IMR-90 (cell line): ENCODE measurements around the gene SPRED2. TPM values are rescaled to one million over a fixed set of nuclear protein-coding genes. Genes with fewer than 3 reads are reported as not detected.
A peak's percentile ranks its signal among the peaks of the same experiment; 100 is the strongest.

ENCODE experiments used
- ATAC-seq: fragments of 200-7000 bp; cut with Tn5 transposase; 2 replicates; pipeline ENCODE4 v1.9.1; 2020; ENCODE audit warnings: low read depth, mild to moderate bottlenecking, moderate library complexity
- BruUV-seq: library from RNA; stranded (reverse); fragments of 400-500 nt; replicated peaks from 2 replicates; lab custom pipeline; 2021; lab: Mats Ljungman, UMichigan
- CTCF ChIA-PET: fragments of 300-600 bp; formaldehyde crosslinking; extraction: SDS; loops from one replicate; lab custom pipeline; 2021; ENCODE audit warnings: antibody characterized with exemption; lab: Yijun Ruan, JAX
- POLR2A ChIA-PET: fragments of 300-600 bp; sonication (Branson Sonifier 250); formaldehyde crosslinking; loops from one replicate; lab custom pipeline; 2022; ENCODE audit warnings: antibody characterized with exemption; ENCODE audit not compliant: unreplicated experiment; lab: Charles Lee
- DNase-seq: peaks from one replicate; pipeline ENCODE4 v3.0.0; 2013
- H2AFZ ChIP-seq: replicated peaks from 2 replicates; pipeline ENCODE3; 2013; ENCODE audit warnings: low read length, mild to moderate bottlenecking; ENCODE audit not compliant: poor library complexity
- H2AK5ac ChIP-seq: 2 replicates; pipeline ENCODE4 v1.6.1; 2013; ENCODE audit warnings: low read depth, low read length, inconsistent platforms
- H2AK9ac ChIP-seq: replicated peaks from 2 replicates; pipeline ENCODE3; 2013; ENCODE audit warnings: mild to moderate bottlenecking, low read depth, low read length, moderate library complexity; ENCODE audit not compliant: poor library complexity
- H2BK120ac ChIP-seq: 2 replicates; pipeline ENCODE4 v1.6.1; 2013; ENCODE audit warnings: low read depth, low read length, inconsistent platforms
- H2BK15ac ChIP-seq: 3 replicates; pipeline ENCODE4 v1.6.1; 2013; ENCODE audit warnings: low read depth, low read length, inconsistent platforms
- H2BK20ac ChIP-seq: 2 replicates; pipeline ENCODE4 v1.6.1; 2013; ENCODE audit warnings: low read depth, mild to moderate bottlenecking, inconsistent platforms, low read length, moderate library complexity
- H2BK5ac ChIP-seq: 2 replicates; pipeline ENCODE4 v1.6.1; 2013; ENCODE audit warnings: mild to moderate bottlenecking, low read depth, low read length, inconsistent platforms; ENCODE audit not compliant: poor library complexity, severe bottlenecking
- H3K14ac ChIP-seq: replicated peaks from 2 replicates; pipeline ENCODE4 v1.6.1; 2013; ENCODE audit warnings: low read depth, low read length, inconsistent platforms
- H3K18ac ChIP-seq: 2 replicates; pipeline ENCODE4 v1.6.1; 2013; ENCODE audit warnings: low read depth, low read length, control low read depth
- H3K23ac ChIP-seq: 2 replicates; pipeline ENCODE4 v1.6.1; 2013; ENCODE audit warnings: low read depth, low read length, inconsistent platforms
- H3K27ac ChIP-seq: 2 replicates; pipeline ENCODE4 v1.5.1; 2013; ENCODE audit warnings: mild to moderate bottlenecking, control low read depth, low read length; ENCODE audit not compliant: insufficient read depth
- H3K27me3 ChIP-seq: 2 replicates; pipeline ENCODE4 v1.6.1; 2013; ENCODE audit warnings: low read length; ENCODE audit not compliant: control insufficient read depth, insufficient read depth
- H3K36me3 ChIP-seq: 2 replicates; pipeline ENCODE4 v1.6.1; 2013; ENCODE audit warnings: low read length, mixed read lengths; ENCODE audit not compliant: control insufficient read depth, insufficient read depth
- H3K4ac ChIP-seq: 2 replicates; pipeline ENCODE4 v1.6.1; 2013; ENCODE audit warnings: low read depth, low read length, inconsistent platforms
- H3K4me1 ChIP-seq: 2 replicates; pipeline ENCODE4 v1.6.1; 2013; ENCODE audit warnings: low read length, mixed read lengths; ENCODE audit not compliant: control insufficient read depth, insufficient read depth
- H3K4me2 ChIP-seq: 2 replicates; pipeline ENCODE4 v1.6.1; 2013; ENCODE audit warnings: low read depth, mild to moderate bottlenecking, control low read depth, low read length, moderate library complexity
- H3K4me3 ChIP-seq: 2 replicates; pipeline ENCODE4 v1.5.1; 2013; ENCODE audit warnings: low read depth, mild to moderate bottlenecking, control low read depth, low read length, moderate library complexity; ENCODE audit not compliant: insufficient read depth
- H3K56ac ChIP-seq: 2 replicates; pipeline ENCODE4 v1.6.1; 2013; ENCODE audit warnings: low read length, inconsistent platforms; ENCODE audit not compliant: insufficient read depth; ENCODE audit errors: extremely low read depth
- H3K79me1 ChIP-seq, 2 experiments: 2 replicates each; pipeline ENCODE4 v1.6.1; 2013; ENCODE audit warnings: low read length in 2 of 2, inconsistent platforms in 1 of 2, low read depth in 1 of 2
- H3K9ac ChIP-seq: 2 replicates; pipeline ENCODE4 v1.6.1; 2013; ENCODE audit warnings: low read depth, low read length, control low read depth
- H3K9me1 ChIP-seq: 2 replicates; pipeline ENCODE4 v1.6.1; 2013; ENCODE audit warnings: low read length, inconsistent platforms; ENCODE audit not compliant: insufficient read depth
- H3K9me3 ChIP-seq: 2 replicates; pipeline ENCODE4 v1.6.1; 2013; ENCODE audit warnings: low read length; ENCODE audit not compliant: control insufficient read depth, insufficient read depth
- H4K20me1 ChIP-seq: 2 replicates; pipeline ENCODE4 v1.6.1; 2013; ENCODE audit warnings: low read length, inconsistent platforms; ENCODE audit not compliant: insufficient read depth
- H4K5ac ChIP-seq: 2 replicates; pipeline ENCODE4 v1.6.1; 2013; ENCODE audit warnings: mild to moderate bottlenecking, low read depth, low read length, control low read depth
- H4K8ac ChIP-seq, 2 experiments: 2 replicates each; pipeline ENCODE4 v1.6.1; 2013; ENCODE audit warnings: low read depth in 2 of 2, low read length in 2 of 2, control low read depth in 1 of 2, inconsistent platforms in 1 of 2
- H4K91ac ChIP-seq: 2 replicates; pipeline ENCODE4 v1.6.1; 2013; ENCODE audit warnings: low read depth, low read length, inconsistent platforms; ENCODE audit not compliant: insufficient read depth
- BHLHE40 ChIP-seq: fragments of 150-350 bp; IDR thresholded peaks from 2 replicates; pipeline ENCODE4 v1.6.1; 2016; ENCODE audit warnings: mild to moderate bottlenecking, low read depth, low read length
- CEBPB ChIP-seq: IDR thresholded peaks from 2 replicates; pipeline ENCODE4 v1.6.1; 2012; ENCODE audit warnings: low read depth, low read length, improper control_type of control experiment
- ELK1 ChIP-seq: fragments of 150-350 bp; IDR thresholded peaks from 2 replicates; pipeline ENCODE4 v1.6.1; 2016; ENCODE audit warnings: low read depth, mild to moderate bottlenecking, low read length, moderate library complexity, borderline replicate concordance
- MXI1 ChIP-seq: IDR thresholded peaks from 2 replicates; pipeline ENCODE4 v1.6.1; 2012; ENCODE audit warnings: low read depth, mild to moderate bottlenecking, low read length, moderate library complexity, borderline replicate concordance
- NFE2L2 ChIP-seq: fragments of 150-350 bp; IDR thresholded peaks from 2 replicates; pipeline ENCODE4 v1.6.1; 2016; ENCODE audit warnings: low read depth, mild to moderate bottlenecking, low read length
- POLR2A ChIP-seq: IDR thresholded peaks from 2 replicates; pipeline ENCODE4 v1.6.1; 2012; ENCODE audit warnings: mild to moderate bottlenecking, low read depth, low read length
- RAD21 ChIP-seq: IDR thresholded peaks from 2 replicates; pipeline ENCODE4 v1.6.1; 2012; ENCODE audit warnings: low read length, improper control_type of control experiment
- RCOR1 ChIP-seq: IDR thresholded peaks from 2 replicates; pipeline ENCODE4 v1.6.1; 2012; ENCODE audit warnings: mild to moderate bottlenecking, low read length, improper control_type of control experiment; ENCODE audit not compliant: insufficient replicate concordance
- SMC3 ChIP-seq: fragments of 150-350 bp; IDR thresholded peaks from 2 replicates; pipeline ENCODE4 v1.6.1; 2016; ENCODE audit warnings: low read depth, mild to moderate bottlenecking, antibody characterized with exemption, low read length, moderate library complexity
- USF2 ChIP-seq: fragments of 150-350 bp; IDR thresholded peaks from 2 replicates; pipeline ENCODE4 v1.6.1; 2017; ENCODE audit warnings: mild to moderate bottlenecking, antibody characterized with exemption, low read length, low read depth
- WGBS, 2 experiments: methylation state at CpG; one replicate each; pipeline versions ENCODE4 v1.1.5 to v1.1.7; 2013; ENCODE audit warnings: missing lambda C conversion rate in 2 of 2; ENCODE audit not compliant: insufficient read length in 1 of 2; ENCODE audit errors: extremely low coverage in 2 of 2; 5-methylcytosine and 5-hydroxymethylcytosine counted together
- dilution Hi-C: fragments of 300-500 bp; cut with HindIII; formaldehyde crosslinking; loops from one replicate; pipeline ENCODE4 v1.14.3; 2018; ENCODE audit warnings: low sequenced_read_pairs; ENCODE audit not compliant: unreplicated experiment
- in situ Hi-C: fragments of 300-500 bp; cut with MboI; formaldehyde crosslinking; loops from 3 replicates; pipeline ENCODE4 v1.14.3; 2019; ENCODE audit warnings: low sequenced_read_pairs, inconsistent platforms, mixed read lengths
- intact Hi-C: fragments of 100-400 bp; cut with micrococcal nuclease; formaldehyde crosslinking; loops from 2 replicates; pipeline ENCODE4 v1.10.0; 2022
- polyA plus RNA-seq, 3 experiments: library from polyadenylated mRNA; depleted of rRNA; stranded (reverse); fragments of >200 nt; gene quantifications; 2 replicates each; pipeline ENCODE4 v1.2.3, GENCODE V29; 2012; ENCODE audit warnings: low replicate concordance in 1 of 3
- total RNA-seq: library from RNA; depleted of rRNA; stranded (reverse); fragments of >200 nt; gene quantifications from 2 replicates; pipeline ENCODE4 v1.2.3, GENCODE V29; 2012

Gene SPRED2
- total and polyA plus RNA-seq, 2 of the 4 experiments (the other 2 are of a cell fraction): 4.8 to 18.7 TPM

GRCh38 chr2:65263262-65263661 lies 169.1 kb downstream of the SPRED2 start:
- Histone ChIP-seq H3K4me1 (peaks cover 8% of the 10 kb centered on the region), H3K27ac (no peak overlapping the region), H3K4me2 (no peak overlapping the region), H2AFZ (no peak overlapping the region), H4K20me1 (peaks cover 66% of the 10 kb centered on the region), H4K91ac (no peak overlapping the region), H2BK5ac (no peak overlapping the region), H2BK120ac (no peak overlapping the region), H2AK9ac (no peak overlapping the region), H3K56ac (no peak overlapping the region), H3K9ac (no peak overlapping the region), H2AK5ac (no peak overlapping the region), H3K18ac (no peak overlapping the region), H4K8ac (no peak overlapping the region), H2BK20ac (no peak overlapping the region), H3K9me3 (no peaks in the 10 kb centered on the region), H3K9me1 (peaks cover 11% of the 10 kb centered on the region; the same call in 1 of the 2 replicates), H3K27me3 (no peaks in the 10 kb centered on the region), H3K4ac (no peak overlapping the region), H3K14ac (no peak overlapping the region), H3K36me3 (peaks cover 27% of the 10 kb centered on the region), H3K79me1 (peaks cover 30 to 61% of the 10 kb centered on the region in 2 experiments), H3K23ac (no peak overlapping the region), H2BK15ac (no peak overlapping the region), H4K5ac (no peak overlapping the region), H3K4me3 (no peak overlapping the region)
- ChIA-PET POLR2A (no interaction called here), CTCF (interaction anchor here (0.5 kb wide), 1 partner anchor 13 kb away, joined by 3 read pairs; no protein-coding TSS in a partner anchor)
- in situ Hi-C loops: no loop called here
- no peak for TF ChIP-seq ELK1
- TF ChIP-seq SMC3: no peak
- no peak for TF ChIP-seq USF2
- TF ChIP-seq RCOR1: no peak
- TF ChIP-seq POLR2A: no peak
- TF ChIP-seq MXI1: no peak
- TF ChIP-seq BHLHE40: no peak
- no peak for TF ChIP-seq NFE2L2
- TF ChIP-seq CEBPB: no peak
- no peak for TF ChIP-seq RAD21
- peak; percentile 32 for DNase-seq
- intact Hi-C loops: no loop called here
- ATAC-seq: no peak
- WGBS, 2 experiments: no CpG with 5 or more reads among the region's 1 CpG
- BruUV-seq: no TSS peak
- dilution Hi-C loops: no loop called here
